HUES6 (cell line): ENCODE results near the gene TRAF7.
"Not testable (repeated sequence)": the region's sequence is repeated elsewhere in the genome, so short reads cannot be mapped to it uniquely, and the experiment has no call there.

ENCODE experiments used
- H3K27ac ChIP-seq: 2 replicates; pipeline ENCODE4 v1.7.0; 2013; ENCODE audit warnings: low read depth, mild to moderate bottlenecking, low read length, inconsistent platforms
- H3K27me3 ChIP-seq: 2 replicates; pipeline ENCODE4 v1.6.1; 2013; ENCODE audit warnings: low read length; ENCODE audit not compliant: control insufficient read depth, insufficient read depth
- H3K36me3 ChIP-seq: 2 replicates; pipeline ENCODE4 v1.6.1; 2013; ENCODE audit warnings: low read length; ENCODE audit not compliant: control insufficient read depth, insufficient read depth
- H3K4me1 ChIP-seq: 2 replicates; pipeline ENCODE4 v1.6.1; 2013; ENCODE audit warnings: low read length; ENCODE audit not compliant: control insufficient read depth, insufficient read depth
- H3K4me3 ChIP-seq: 2 replicates; pipeline ENCODE4 v1.5.1; 2013; ENCODE audit warnings: low read depth, low read length
- H3K9ac ChIP-seq: one replicate; pipeline ENCODE4 v1.6.1; 2013; ENCODE audit warnings: mild to moderate bottlenecking, low read length
- H3K9me3 ChIP-seq: 2 replicates; pipeline ENCODE4 v1.6.1; 2013; ENCODE audit warnings: low read depth, low read length; ENCODE audit not compliant: control insufficient read depth, insufficient read depth

The TRAF7 gene

DNA sequence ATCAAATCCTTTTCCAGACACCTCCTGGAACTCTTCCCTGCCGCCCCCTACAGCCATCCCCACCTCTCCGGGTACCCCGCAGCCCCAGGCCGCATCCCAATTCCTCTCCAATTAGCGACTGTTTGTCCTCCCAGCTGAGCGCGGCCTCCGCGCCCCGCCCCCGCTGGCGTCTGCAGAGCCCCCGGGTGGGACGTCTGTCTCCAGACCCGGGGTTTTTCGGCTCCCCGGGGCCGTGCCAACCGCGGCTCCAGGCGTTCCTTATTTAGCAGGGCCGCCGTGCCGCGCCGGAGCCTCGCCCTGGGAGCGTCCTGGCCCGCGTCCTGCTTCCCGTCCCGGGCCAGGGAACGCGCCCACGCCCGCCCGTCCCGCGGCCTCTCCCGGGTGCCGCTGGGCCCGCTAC, 20.5 kb upstream of the TRAF7 start:
- Histone ChIP-seq H3K4me3 (peak overlapping the region; percentile 55), H3K9ac (peak overlapping the region; percentile 19)
- not testable (repeated sequence) for H3K27ac ChIP-seq, H3K4me1 ChIP-seq, H3K9me3 ChIP-seq, H3K36me3 ChIP-seq, H3K27me3 ChIP-seq

DNA sequence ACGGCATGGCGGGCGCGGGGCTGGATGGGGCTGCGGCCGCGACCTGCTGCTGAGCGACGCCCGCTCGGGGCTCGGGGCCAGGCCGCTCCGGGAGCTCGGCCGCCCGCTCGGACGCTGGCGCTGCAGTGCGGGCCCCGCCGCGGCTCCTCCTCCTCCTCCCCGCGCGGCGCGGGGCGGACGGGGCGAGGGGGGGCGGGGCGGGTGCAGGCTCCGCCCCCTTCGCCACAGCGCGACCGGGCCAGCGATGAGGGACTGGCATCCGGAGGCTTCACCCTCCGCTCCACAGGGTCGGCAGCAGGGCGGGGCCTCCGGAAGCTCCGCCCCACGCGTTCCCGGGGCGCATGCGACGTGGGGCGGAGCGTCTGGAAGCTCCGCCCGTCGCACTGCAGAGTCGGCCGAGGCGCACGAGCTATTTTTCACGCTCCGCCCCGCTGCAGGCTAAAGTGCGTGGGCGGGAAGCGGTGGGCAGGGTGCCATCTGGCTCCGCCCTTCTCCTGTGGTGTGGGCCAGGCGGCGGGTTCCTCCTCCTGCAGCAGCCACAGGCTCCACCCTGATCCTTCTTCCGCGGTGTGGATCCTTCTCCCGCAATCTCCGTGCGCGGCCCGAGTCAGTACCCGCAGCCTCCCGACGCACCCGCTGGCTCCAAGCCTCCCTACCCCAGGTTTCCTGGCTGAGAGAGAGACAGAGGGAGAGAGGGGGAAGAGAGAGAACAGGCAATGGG, 19.7 kb upstream of the TRAF7 start, which contains the start of gene PKD1:
Gene PKD1 (minus strand): TSS at position 129 of the 721 bp plus-strand sequence. CDS start 209 bp downstream, outside the sequence.
- not testable (repeated sequence) for H3K27me3 ChIP-seq, H3K36me3 ChIP-seq, H3K9me3 ChIP-seq, H3K4me1 ChIP-seq, H3K27ac ChIP-seq
- H3K4me3 ChIP-seq: peak within 1 kb of the TSS; percentile 68
- peak within 1 kb of the TSS; percentile 70 for H3K9ac ChIP-seq

DNA sequence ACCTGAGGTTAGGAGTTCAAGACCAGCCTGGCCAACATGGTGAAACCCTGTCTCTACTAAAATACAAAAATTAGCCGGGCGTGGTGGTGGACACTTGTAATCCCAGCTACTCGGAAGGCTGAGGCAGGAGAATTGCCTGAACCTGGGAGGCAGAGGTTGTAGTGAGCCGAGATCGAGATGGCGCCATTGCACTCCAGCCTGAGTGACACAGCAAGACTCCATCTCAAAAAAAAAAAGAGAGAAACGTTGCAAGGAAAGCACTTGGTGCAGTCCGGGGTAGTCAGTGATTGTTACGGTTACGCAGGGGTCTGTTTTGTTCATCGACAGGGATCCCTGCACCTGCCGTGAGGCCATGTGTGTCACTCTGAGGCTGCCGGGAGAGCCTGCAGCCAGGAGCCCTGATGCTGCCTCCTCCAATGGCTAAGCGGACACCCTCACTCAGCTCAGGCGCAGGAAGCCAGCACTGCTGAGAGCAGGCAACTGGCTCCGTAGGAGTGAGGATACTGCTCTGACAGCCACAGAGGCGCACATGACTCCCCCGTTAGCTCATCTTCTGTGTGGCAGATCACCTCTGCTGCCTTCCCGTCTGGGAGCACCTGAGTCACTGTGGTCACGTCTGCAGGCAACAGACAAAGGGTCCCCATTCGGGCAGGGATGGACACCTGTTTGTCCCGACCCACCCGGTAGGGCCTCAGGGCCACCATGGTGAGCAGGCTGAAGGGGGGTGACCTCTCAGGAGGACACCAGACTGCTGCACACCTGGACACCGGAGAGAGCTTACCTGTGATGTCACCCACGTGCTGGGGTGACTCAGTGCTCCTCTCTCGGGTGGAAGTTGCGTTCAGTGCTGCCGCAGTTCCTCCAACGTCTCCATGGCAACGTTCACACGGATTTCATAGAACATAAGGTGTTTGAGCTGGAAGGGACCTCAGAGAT, 12.4 kb upstream of the TRAF7 start:
- Histone ChIP-seq H3K4me1 (no peaks in the 10 kb centered on the region), H3K27ac (no peak overlapping the region)

GRCh38 chr16:2143878-2144485, 11.6 kb upstream of the TRAF7 start:
- no peaks in the 10 kb centered on the region for H3K9me3 ChIP-seq
- no peaks in the 10 kb centered on the region for H3K36me3 ChIP-seq
- no peaks in the 10 kb centered on the region for H3K27me3 ChIP-seq
- no peak overlapping the region for H3K4me3 ChIP-seq
- no peak overlapping the region for H3K27ac ChIP-seq
- H3K4me1 ChIP-seq: no peaks in the 10 kb centered on the region
- no peak overlapping the region for H3K9ac ChIP-seq

More for the DNA sequence above, 12.4 kb upstream of the TRAF7 start:
- Histone ChIP-seq H3K9me3 (no peaks in the 10 kb centered on the region), H3K36me3 (no peaks in the 10 kb centered on the region), H3K27me3 (no peaks in the 10 kb centered on the region), H3K4me3 (no peak overlapping the region), H3K9ac (no peak overlapping the region)

DNA sequence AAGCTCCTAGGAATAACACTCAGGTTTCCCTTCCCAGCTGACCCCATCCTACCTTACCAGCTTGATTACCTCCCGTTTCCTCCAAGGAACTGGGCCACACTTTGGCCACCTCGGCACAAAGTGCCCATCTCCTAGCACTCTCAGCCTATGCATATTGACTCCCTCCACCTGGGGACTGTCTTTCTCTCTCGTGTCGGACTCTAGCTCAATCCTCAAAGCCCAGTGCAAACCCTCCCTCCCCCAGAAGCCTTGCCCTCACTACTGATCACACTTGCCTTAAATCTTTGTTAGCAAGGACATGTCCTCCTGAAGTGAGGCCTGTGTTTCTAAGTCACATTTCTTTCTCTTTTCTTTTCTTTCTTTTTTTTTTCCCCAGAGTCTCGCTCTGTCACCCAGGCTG, 9.7 kb upstream of the TRAF7 start:
- Histone ChIP-seq H3K4me1 (peaks cover 17% of the 10 kb centered on the region), H3K9me3 (no peaks in the 10 kb centered on the region), H3K4me3 (no peak overlapping the region), H3K27me3 (no peaks in the 10 kb centered on the region), H3K9ac (no peak overlapping the region), H3K27ac (no peak overlapping the region), H3K36me3 (no peaks in the 10 kb centered on the region)

GRCh38 chr16:2147378-2147777, 8.2 kb upstream of the TRAF7 start:
- Histone ChIP-seq H3K27ac (no peak overlapping the region), H3K36me3 (peaks cover 11% of the 10 kb centered on the region), H3K4me3 (no peak overlapping the region), H3K27me3 (no peaks in the 10 kb centered on the region), H3K9ac (no peak overlapping the region), H3K9me3 (no peaks in the 10 kb centered on the region), H3K4me1 (peaks cover 29% of the 10 kb centered on the region)

DNA sequence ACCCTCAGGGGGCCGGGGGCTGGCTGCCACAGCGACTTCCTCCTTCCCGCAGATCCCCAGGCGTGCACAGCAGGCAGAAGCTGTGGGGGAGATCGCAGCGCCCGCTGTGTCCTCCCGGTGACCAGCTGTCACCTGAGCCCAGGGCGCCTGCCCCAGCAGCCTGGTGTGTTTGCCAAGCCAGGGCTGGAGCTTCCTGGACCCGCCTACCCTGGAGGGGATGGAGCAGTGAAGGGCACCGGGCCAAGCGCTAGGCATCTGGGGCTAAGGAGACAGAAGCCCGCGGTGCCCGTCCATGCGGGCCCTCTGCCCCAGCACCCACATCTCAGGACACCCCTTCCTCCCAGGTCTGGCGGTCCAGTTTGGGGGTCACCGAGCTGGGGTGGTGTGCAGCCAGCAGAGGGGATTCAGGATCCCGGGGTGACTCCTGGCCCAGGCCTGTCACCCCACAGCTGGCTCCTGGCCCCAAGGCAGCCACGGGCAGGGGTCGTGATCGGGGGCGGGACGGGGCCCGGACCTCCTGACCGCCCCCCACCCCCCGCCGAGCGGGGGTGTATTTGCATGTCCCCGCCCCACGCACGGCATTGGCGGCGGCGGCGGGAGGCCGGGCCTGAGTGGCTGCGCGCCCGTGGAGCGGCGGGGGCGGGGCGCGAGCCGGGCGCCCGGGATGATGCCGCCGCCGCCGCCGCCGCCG, 7.5 kb upstream of the TRAF7 start, which contains the start of gene RAB26:
Gene RAB26 (plus strand): TSS at position 645 of the 691 bp plus-strand sequence. CDS start 159 bp downstream, outside the sequence.
- H3K4me3 ChIP-seq: peak within 1 kb of the TSS; percentile 67
- H3K9ac ChIP-seq: peak within 1 kb of the TSS; percentile 77
- no peaks in the 10 kb centered on the region for H3K9me3 ChIP-seq
- H3K27me3 ChIP-seq: no peaks in the 10 kb centered on the region
- H3K36me3 ChIP-seq: peaks cover 19% of the 10 kb centered on the region
- no peak within 1 kb of the TSS for H3K27ac ChIP-seq
- H3K4me1 ChIP-seq: peaks cover 37% of the 10 kb centered on the region

DNA sequence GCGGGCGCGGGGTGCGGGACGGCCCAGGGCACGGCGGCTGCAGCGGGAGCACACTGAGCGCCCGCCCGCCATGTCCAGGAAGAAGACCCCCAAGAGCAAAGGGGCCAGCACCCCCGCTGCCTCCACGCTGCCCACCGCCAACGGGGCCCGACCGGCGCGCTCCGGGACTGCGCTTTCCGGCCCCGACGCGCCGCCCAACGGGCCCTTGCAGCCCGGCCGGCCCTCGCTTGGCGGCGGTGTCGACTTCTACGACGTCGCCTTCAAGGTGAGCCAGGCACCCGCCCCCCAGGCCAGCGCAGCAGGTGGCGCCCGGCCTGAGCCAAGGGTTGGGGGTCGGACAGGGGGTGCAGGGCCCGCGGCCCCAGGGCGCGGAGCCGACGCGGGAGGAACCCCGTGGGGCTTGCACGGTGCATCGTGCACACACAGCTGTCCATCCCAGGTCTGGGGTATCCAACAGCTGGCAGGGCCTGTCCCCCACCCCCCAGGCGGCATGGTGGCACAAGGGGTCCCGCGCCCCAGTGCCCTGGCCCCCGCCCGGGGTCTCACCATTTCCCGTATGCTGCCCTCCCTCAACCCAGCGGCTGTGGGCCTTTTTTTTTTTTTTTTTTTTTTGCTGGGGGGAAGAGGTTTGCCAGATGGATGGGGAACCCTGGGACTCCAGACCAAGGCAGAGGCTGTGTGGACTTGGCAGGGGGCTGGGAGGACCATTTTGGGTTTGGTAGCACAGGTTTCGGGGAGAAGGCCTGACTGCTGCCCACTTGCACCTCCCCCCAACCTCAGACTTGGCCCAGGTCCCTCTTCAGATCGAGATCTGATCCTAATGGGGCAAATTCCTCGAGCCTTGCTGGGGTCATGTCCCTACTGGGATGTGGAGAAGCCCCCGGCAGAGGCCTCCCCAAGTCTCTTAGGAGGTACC, 6.6 kb upstream of the TRAF7 start:
- no peak overlapping the region for H3K27ac ChIP-seq
- peaks cover 43% of the 10 kb centered on the region for H3K4me1 ChIP-seq

DNA sequence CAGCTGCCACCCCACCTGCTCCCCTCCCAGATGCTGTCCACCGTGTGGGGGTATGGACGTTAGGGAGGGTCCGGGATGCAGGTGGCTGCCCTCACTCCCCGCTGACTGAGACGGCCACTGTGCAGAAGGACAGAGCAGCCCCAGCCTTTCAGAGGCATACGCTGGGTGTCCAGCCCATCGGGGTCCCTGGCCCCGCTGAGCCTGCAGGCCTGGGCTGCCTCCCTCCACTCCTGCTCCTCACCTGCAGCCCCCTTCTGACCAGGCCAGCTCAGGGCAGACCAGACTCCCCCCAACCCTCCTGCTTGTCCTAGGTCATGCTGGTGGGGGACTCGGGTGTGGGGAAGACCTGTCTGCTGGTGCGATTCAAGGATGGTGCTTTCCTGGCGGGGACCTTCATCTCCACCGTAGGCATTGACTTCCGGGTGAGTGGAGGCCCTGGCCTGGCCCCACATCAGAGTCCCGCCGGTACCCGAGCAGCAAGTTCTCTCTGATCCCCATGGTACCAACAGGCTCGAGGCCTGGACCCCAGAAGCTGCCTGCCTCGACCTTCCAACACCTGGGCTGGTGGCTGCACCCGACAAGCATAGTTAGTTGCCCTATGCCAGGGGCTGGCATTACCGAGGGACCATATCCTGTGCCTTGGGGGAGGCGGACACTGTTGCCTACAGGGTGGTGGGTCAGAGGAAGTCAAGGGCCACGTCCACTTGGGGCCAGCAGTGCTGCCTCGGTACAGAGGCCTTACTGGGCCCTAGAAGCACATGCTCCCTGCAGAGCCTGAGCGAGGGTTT, 5.8 kb upstream of the TRAF7 start:
- H3K4me3 ChIP-seq: peak overlapping the region; percentile 67
- H3K4me1 ChIP-seq: peaks cover 46% of the 10 kb centered on the region
- H3K9me3 ChIP-seq: no peaks in the 10 kb centered on the region
- no peaks in the 10 kb centered on the region for H3K27me3 ChIP-seq
- peak overlapping the region; percentile 77 for H3K9ac ChIP-seq
- peak overlapping the region; percentile 38; the same call in 1 of the 2 replicates for H3K27ac ChIP-seq
- H3K36me3 ChIP-seq: peaks cover 36% of the 10 kb centered on the region

More for the DNA sequence above, 6.6 kb upstream of the TRAF7 start:
- Histone ChIP-seq H3K36me3 (peaks cover 27% of the 10 kb centered on the region), H3K4me3 (peak overlapping the region; percentile 67), H3K9me3 (no peaks in the 10 kb centered on the region), H3K9ac (peak overlapping the region; percentile 77), H3K27me3 (no peaks in the 10 kb centered on the region)
